IMR-90 (cell line): ENCODE results near the gene SDHA.

Experiments used
- BHLHE40 ChIP-seq: fragments of 150-350 bp; IDR thresholded peaks from 2 replicates; pipeline ENCODE4 v1.6.1; 2016; ENCODE audit warnings: mild to moderate bottlenecking, low read depth, low read length
- CEBPB ChIP-seq: IDR thresholded peaks from 2 replicates; pipeline ENCODE4 v1.6.1; 2012; ENCODE audit warnings: low read depth, low read length, improper control_type of control experiment
- CTCF ChIP-seq: conservative IDR thresholded peaks from 2 replicates; pipeline ENCODE4 v1.5.1; 2012; ENCODE audit warnings: mild to moderate bottlenecking, low read depth, low read length, improper control_type of control experiment
- ELK1 ChIP-seq: fragments of 150-350 bp; IDR thresholded peaks from 2 replicates; pipeline ENCODE4 v1.6.1; 2016; ENCODE audit warnings: low read depth, mild to moderate bottlenecking, low read length, moderate library complexity, borderline replicate concordance
- MXI1 ChIP-seq: IDR thresholded peaks from 2 replicates; pipeline ENCODE4 v1.6.1; 2012; ENCODE audit warnings: low read depth, mild to moderate bottlenecking, low read length, moderate library complexity, borderline replicate concordance
- POLR2A ChIP-seq: IDR thresholded peaks from 2 replicates; pipeline ENCODE4 v1.6.1; 2012; ENCODE audit warnings: mild to moderate bottlenecking, low read depth, low read length
- RAD21 ChIP-seq: IDR thresholded peaks from 2 replicates; pipeline ENCODE4 v1.6.1; 2012; ENCODE audit warnings: low read length, improper control_type of control experiment
- RFX5 ChIP-seq: IDR thresholded peaks from 2 replicates; pipeline ENCODE4 v1.8.0; 2012; ENCODE audit warnings: low read depth, mild to moderate bottlenecking, low read length, moderate library complexity
- TF ChIP-seq, protein P1 (sequence below): fragments of 150-350 bp; IDR thresholded peaks from 2 replicates; pipeline ENCODE4 v1.6.1; 2017; ENCODE audit warnings: mild to moderate bottlenecking, antibody characterized with exemption, low read length, low read depth

DNA sequence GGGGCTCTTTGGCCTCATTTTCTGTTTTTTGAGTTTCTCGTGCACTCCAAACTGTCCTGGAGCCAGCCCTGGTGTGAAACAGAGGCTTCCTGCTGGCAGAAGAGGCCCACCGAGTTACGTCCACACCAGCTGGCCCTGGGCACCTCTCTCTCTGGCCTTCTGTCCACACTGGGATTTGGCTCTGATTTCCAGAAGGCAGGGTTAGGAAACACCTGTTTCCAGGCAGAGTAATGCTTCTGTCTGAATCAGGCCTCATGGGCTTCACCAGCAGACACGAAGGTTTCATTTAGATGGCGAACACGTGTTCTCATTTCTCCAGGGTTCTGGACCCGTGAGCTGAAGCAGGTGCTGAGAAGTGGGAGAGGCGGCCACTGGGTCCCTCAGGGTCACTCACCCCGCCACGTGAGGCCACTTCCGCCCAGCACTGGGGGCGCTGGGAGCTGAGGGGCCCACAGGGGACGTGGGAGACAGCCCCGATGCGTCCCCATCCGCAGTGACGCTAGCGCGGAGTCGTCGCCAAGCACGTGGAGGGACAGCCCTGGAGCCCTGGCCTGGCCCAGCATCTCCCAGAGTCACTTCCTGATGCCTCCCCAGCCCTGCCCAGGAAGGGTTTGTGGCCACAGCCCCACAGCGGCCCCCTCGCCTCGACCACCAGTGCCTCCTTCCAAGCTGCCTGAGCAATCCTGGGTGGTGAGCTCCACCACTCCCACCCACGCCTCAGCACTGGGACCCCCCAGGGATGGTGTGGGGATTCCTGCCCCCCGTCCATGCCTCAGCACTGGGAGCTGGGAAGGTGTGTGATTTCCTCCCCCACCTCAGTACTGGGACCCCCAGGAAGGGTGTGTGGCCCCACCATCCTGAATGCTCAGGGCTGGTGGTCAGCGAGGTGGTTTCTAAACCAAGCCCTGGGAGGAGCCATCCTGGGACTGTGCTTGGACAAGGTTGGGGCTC lies 31.8 kb upstream of the SDHA start:
- TF ChIP-seq RFX5 = no peak
- TF ChIP-seq, protein P1, sequence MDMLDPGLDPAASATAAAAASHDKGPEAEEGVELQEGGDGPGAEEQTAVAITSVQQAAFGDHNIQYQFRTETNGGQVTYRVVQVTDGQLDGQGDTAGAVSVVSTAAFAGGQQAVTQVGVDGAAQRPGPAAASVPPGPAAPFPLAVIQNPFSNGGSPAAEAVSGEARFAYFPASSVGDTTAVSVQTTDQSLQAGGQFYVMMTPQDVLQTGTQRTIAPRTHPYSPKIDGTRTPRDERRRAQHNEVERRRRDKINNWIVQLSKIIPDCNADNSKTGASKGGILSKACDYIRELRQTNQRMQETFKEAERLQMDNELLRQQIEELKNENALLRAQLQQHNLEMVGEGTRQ = no peak
- TF ChIP-seq CTCF = no peak
- no peak for TF ChIP-seq BHLHE40
- no peak for TF ChIP-seq CEBPB
- TF ChIP-seq MXI1 = no peak
- TF ChIP-seq RAD21 = no peak
- no peak for TF ChIP-seq ELK1
- no peak for TF ChIP-seq POLR2A
